Activated CD4-positive, alpha-beta T cell treated with anti-CD3 and anti-CD28 coated beads, Interleukin-2, amount 50 U/mL, for 1 hour (primary cell): ENCODE results near the gene CNPY1.

ENCODE experiments used
- DNase-seq: peaks from one replicate; pipeline ENCODE4 v3.0.0-alpha.2; 2020

The CNPY1 gene

DNA sequence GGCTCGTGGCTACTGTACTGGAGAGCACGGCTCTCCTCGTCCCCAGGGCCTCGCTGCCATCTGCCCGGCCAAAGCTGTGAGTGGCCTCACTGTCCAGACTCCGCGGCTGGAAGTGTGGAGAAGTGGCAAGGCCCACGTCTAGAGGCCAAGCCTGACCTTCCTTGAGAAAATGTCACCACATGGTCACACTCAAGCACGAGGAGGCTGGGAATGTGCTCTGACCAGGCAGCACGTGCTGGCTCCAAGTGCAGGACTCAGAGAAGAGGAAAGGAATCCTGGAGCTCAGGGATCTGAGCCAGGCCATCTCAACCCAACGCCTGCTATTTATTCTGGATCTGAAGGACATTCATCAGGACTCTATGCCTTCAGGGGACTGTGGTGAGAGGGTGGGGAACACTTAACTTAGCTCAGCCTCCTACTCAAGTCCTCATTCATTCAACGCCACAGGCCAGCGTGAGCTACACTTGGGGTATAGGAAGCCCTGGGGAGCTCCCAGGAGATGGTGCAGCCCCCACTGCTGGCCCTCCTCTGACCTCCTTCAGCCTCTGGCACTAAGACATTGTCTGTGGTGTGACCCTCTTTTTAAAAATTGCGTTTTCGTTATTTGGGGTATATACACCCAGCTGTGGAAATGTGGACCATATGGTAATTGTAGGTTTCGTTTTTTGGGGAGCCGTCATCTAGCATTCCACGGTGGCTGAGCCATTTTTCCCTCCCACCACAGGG is 59.4 kb downstream of the CNPY1 start:
- DNase-seq = no peak

GRCh38 chr7:155484483-155485399 is 61.6 kb downstream of the CNPY1 start:
- no peak for DNase-seq

DNA sequence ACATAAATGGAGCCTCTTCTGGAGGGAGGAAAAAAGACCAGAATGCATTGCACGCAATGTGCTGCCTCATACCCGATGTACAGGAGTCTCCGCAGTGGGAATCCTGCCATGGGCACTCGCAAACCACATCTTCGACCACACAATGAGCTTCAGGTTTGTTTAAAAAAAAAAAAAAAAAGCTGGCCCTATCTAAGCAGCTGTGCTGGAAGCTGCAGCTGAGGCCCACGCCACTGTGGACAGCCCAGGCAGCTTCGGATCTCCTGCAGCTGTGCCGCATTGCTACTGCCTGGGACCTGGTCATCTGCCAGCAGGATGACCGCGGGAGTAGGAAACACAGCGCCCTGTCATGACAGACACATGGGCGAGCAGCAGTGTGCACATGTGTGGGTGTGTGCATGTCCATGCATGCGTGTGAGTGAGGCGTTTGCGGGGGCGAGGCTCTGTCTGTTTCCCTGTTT is 62.5 kb downstream of the CNPY1 start:
- no peak for DNase-seq

- no peak for DNase-seq
Observed at GRCh38 chr7:155483245-155483644, 63.1 kb downstream of the CNPY1 start.

DNA sequence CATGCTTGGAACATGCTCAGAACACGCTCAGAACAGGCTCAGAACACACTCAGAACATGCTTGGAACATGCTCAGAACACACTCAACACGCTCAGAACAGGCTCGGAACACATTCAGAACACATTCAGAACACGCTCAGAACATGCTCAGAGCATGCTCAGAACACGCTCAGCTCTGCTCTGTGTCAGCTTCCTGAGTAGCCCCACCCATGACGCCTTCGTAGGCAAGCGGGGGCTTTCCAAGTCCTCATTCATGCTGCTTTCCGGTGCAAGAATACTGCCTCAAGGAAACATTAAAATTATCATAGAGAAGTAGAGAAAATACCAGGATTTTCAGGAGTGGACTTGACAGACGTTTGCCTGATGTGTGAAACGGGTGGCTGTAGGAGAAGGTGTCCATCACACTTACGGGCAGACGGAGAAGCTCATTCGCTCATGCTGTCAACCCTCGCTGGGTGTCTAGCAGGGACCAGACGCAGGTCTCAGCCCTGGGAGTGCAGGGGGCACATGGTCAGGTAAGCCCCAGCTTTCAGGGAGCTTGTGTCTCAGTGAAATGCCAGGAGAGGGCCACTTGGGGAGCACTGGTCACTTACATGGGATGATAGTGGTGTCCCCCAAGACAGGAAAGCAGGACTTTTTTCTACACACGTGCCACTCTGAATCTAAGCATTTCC is 63.7 kb downstream of the CNPY1 start:
- DNase-seq = no peak

DNA sequence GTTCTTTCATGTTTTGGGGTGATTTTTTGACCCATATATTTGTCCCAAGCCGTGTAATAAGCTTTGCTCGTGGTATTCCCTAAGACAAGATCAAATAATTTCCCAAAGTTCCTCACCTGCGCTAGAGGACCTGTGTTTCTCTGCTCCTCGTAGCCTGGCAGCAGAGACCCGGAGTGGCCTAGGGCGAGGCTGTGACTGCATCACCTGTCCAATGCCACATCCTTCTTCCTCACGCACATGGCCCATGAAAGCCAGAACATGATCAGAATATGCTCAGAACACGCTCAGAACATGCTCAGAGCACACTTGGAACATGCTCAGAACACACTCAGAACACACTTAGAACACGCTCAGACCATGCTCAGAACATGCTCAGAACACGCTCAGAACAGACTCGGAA is 64.6 kb downstream of the CNPY1 start:
- no peak for DNase-seq

DNA sequence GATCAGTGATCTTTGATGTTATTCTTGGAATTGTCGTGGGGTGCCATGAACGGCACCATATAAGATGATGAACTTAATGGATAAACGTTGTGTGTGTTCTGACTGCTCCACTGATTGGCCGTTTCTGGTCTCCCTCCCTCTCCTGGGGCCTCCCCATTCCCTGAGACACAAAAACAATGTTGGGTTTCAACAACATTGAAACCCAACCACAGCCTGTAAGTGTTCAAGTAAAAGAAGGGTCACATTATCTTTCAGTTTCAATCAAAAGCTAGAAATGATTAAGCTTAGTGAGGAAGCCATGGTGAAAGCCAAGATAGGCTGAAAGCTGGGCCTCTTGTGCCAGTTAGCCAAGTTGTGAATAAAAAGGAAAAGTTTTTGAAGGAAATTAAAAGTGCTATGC is 68.9 kb downstream of the CNPY1 start:
- no peak for DNase-seq

GRCh38 chr7:155471718-155472117 is 74.6 kb downstream of the CNPY1 start:
- DNase-seq = no peak

DNA sequence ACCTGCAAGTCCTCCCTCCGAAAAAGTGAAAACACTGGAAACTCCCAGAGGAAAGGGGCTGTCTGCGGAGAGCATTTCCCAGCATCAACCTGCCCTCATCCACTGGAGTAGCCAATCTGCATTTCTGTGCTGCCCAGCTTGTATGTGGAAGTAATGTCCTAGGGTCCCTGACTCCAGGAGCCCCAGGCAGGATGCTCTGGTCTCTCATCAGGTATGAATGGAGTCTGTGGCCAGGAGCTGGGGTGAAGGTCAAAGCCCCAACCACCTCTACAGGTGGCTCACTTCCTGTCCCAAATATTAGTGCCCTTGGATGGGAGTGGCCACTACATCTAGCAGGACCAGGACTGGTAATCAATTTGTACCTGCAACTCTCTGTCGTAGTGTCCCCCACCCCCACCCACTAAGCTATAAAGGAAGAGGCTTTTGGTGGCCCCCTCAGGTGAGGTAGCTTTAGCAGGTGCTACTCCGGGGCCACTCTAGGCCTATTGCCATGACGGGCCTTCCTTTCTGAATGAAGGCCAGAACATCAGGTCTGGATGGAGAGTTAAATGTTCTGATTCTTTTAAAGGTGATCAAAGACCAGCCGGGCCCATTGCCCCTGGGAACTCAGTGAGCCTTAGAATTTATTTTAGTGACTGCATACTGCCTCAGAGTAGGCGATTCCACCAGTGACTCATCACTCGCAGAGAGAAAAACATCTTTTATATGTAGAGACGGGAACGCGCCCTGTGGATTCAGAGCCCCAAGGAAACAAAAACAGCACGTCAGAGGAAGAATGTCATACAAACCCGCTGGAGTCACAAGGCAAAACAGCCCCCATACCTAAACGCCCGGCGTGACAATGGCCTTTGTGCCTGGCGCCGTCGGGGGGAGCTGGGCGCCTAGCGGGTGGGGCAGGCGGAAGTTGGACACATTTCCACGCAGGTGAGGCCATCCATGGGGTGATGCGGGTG is 75.4 kb downstream of the CNPY1 start:
- no peak for DNase-seq

DNA sequence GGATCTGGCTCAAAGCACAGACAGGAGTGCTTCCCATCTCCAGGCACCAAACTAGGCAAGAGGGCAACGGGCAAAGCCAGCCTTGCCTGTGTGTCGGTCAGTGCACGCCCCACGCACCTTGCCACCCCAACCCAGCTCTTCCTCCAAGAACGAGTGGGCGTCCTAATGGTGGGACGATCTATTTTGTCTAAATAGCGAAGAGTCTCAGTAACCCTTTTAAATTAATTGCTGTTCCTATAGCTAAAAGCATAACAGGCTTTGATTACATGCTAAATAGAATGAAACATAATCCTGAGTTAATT is 76.2 kb downstream of the CNPY1 start:
- DNase-seq = no peak

GRCh38 chr7:155469311-155470185 is 76.8 kb downstream of the CNPY1 start:
- no peak for DNase-seq

- DNase-seq = no peak
Observed at GRCh38 chr7:155468785-155469148, 77.6 kb downstream of the CNPY1 start.

GRCh38 chr7:155467846-155468784 is 78.2 kb downstream of the CNPY1 start:
- no peak for DNase-seq

DNA sequence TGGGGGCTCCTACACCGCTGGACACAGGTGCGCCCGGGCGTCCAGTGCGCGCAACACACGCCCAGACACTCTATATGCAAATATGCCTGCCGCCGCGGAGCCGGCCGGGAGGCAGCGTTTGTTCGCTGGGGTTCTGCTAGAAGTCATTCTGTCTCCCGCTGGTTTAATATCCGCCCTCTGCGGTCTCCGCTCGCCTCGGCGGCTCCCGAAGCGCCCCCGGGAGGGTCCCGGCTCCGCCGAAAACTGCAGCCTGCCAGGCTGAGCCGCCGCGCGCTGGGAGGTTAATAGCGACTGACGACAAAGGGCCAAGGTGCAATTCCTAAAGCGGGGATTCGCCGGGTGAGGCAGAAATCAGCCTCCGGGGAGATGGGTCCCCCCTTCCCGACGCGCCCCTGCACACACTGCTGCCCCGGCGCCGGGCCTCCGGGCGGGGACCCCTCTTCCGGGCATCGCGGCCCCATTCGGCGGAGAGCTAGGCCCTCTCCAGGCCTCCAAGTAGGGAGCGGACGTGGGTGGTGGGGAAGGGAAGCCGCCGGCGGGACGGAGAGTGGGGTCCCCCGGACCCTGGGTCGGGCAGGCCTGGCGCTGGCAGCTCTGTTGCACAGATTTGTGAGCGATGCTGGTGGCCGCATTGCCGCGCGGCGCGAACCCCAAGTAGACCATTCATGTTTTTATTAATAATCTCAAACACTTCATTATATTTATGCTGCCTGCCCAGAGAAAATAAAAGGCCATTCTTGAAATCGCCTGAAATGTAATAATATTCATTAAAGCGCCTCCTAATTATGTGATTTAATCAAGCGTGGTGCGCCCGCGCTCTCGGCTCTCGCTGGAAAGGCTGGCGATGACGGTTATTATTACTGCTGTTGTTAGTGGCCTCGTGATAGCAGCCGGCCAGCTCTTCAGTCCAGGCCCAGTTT is 79.3 kb downstream of the CNPY1 start:
- DNase-seq = no peak

DNA sequence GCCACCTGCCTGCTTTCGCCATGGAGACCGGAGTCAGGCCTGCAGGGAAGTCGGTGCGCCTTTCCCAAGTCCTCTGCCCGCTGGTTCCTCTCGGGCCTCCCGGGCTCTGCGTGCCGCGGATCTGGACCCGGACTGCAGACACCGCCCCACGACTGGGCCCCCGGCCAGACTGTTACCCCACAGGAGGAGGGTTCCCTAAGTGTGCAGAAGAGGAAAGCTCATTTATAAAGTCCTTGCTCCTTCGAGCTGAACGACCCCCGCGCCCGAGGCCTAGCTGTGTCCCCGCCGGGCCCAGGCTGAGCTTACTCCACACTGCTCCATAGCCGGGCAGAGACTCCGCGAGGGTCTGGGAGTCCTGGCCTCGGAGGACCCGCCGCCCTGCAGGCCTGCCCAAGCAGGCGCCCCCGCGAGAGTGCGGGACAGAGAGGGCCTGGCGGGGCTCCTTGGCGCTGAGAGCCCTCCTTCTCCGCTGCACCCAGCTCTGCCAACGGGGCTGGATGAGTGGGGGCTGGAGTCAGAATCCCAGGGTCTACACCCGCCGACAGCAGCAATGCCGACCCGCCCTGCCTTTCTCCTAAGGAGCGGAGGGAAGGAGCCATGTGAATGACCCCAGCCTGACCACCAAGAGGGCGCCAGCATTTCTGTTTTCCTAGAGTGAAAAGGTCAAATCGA is 80.1 kb downstream of the CNPY1 start:
- DNase-seq = no peak

DNA sequence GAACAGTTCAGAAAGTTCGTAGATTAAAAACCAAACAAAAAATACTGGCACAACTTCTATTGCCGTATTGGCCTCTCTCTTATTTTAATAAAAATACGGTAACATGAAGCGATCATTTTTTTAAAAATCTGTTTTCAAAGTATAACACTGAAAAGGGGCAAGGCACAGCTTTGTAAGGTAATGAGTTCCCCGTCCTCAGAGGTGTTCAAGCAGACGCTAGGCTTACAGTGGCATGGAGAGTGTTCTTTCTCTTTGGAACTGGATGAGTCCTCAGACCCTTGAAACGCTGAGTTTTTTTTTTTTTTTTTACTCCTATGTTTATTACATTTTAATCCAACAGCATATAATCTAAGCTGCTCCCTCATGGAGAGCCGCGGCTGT is 80.6 kb downstream of the CNPY1 start:
- no peak for DNase-seq

DNA sequence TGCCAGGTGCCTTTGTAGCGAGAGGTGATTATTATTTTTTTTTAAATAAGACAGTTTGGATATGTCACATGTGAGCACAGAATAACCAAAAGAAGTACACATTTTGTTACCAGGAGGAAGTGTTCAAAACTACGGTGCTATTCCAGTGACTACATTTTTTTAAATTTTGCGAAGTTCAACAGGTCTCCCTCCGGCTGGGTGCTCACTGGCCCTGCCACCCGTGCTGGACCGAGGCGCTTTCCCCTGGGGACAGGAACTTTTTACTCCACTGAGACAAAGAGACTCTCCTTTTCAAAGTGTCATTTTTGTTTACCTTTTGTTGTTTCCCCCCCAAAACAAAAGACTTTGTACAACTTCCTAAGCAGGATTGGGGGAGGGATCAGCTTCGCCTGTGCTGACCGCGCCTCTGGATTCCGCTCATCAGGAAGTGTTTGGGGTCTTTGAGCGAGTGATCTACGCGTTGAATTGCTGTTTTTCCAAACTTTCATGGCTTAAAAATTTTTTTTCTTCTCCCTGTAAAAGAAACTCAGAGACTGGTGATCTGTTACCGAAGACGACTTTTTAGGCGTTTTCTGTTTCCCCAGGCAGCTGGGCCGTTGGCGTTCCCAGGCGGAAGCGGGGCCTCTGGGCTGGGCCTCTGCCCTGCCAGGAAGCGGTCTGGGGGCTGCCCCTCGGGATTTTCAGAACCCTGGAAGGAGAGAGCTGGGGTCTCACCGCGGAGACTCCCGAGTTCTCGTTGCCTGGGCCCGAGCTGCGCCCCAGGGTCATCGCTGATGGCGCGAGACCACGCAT is 81.2 kb downstream of the CNPY1 start:
- DNase-seq = no peak

DNA sequence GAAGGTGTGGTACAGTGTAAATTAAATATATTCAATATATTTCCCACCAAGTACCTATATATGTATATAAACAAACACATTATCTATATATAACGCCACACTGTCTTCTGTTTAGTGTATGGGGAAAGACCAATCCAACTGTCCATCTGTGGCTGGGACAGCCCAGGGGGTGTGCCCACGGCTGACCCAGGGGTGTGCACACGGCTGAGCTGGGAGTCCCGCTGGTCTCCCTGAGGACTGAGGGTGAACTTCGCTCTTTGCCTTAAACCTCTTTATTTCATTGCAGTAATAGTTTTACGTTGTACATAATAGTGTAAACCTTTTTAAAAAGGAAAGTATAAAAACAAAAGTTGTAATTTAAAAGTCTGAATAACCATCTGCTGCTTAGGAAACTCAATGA is 82.2 kb downstream of the CNPY1 start:
- no peak for DNase-seq
